NCI-H748 treated with DMSO at 0.1 percent for 48 hours (cell line): ENCODE measurements around the gene MAP7D3.
"Not testable (repeated sequence)": the region's sequence is repeated elsewhere in the genome, so short reads cannot be mapped to it uniquely, and the experiment has no call there.

Experiments
- DNase-seq: peaks from one replicate; lab custom pipeline; 2025; lab: John Stamatoyannopoulos, UW

Gene MAP7D3

GRCh38 chrX:136250191-136251040, 784 bp downstream of the MAP7D3 start:
- DNase-seq: no peak

GRCh38 chrX:136246201-136246600, 5.0 kb downstream of the MAP7D3 start:
- DNase-seq: no peak

GRCh38 chrX:136237849-136238248, 13.4 kb downstream of the MAP7D3 start:
- DNase-seq: not testable (repeated sequence)

- DNase-seq: no peak
Observed at GRCh38 chrX:136237074-136237473, 14.1 kb downstream of the MAP7D3 start.

GRCh38 chrX:136228839-136229207, 22.4 kb downstream of the MAP7D3 start:
- no peak for DNase-seq

GRCh38 chrX:136227948-136228838, 23.0 kb downstream of the MAP7D3 start:
- no peak for DNase-seq

- no peak for DNase-seq
Observed at GRCh38 chrX:136227074-136227473, 24.1 kb downstream of the MAP7D3 start.

GRCh38 chrX:136221851-136222513, 29.2 kb downstream of the MAP7D3 start:
- DNase-seq: no peak

- no peak for DNase-seq
Observed at GRCh38 chrX:136220951-136221350, 30.2 kb downstream of the MAP7D3 start.

- DNase-seq: no peak
Observed at GRCh38 chrX:136220540-136220939, 30.7 kb downstream of the MAP7D3 start.

GRCh38 chrX:136219893-136220292, 31.3 kb downstream of the MAP7D3 start:
- DNase-seq: no peak

- no peak for DNase-seq
Observed at GRCh38 chrX:136215559-136215958, 35.6 kb downstream of the MAP7D3 start.

- no peak for DNase-seq
Observed at GRCh38 chrX:136214551-136214950, 36.6 kb downstream of the MAP7D3 start.

- no peak for DNase-seq
Observed at GRCh38 chrX:136212557-136213111, 38.6 kb downstream of the MAP7D3 start.

GRCh38 chrX:136211766-136212556, 39.2 kb downstream of the MAP7D3 start:
- DNase-seq: no peak

GRCh38 chrX:136210806-136211205, 40.4 kb downstream of the MAP7D3 start:
- no peak for DNase-seq

- no peak for DNase-seq
Observed at GRCh38 chrX:136210243-136210642, 41.0 kb downstream of the MAP7D3 start.

GRCh38 chrX:136209751-136210150, 41.4 kb downstream of the MAP7D3 start:
- DNase-seq: no peak

GRCh38 chrX:136209016-136209738, 42.0 kb downstream of the MAP7D3 start:
- DNase-seq: no peak

GRCh38 chrX:136207546-136207945, 43.7 kb downstream of the MAP7D3 start:
- no peak for DNase-seq

- DNase-seq: no peak
Observed at GRCh38 chrX:136206916-136207315, 44.3 kb downstream of the MAP7D3 start.
